ENCODE data around the gene GAL3ST2. TPM values are rescaled to one million over a fixed set of nuclear protein-coding genes. Genes with fewer than 3 reads are reported as not detected.

GAL3ST2 gene
- total RNA-seq, 2 experiments from 2014 or later, result 1.5 to 1.9 TPM

GRCh38 chr2:241775223-241776177 lies 1.1 kb upstream of the GAL3ST2 start:
- ChIA-PET POLR2A (no interaction called here), CTCF (no interaction called here)
- no peak for TF ChIP-seq CTCF (IDR thresholded peaks at IDR 0.05)
- Mint-ChIP-seq H3K27ac (no peak overlapping the region), H3K9me3 (no peaks in the 10 kb centered on the region), H3K4me1 (ENCODE audit: low read depth) (peaks cover 15% of the 10 kb centered on the region), H3K4me3 (no peak overlapping the region), H3K27me3 (no peaks in the 10 kb centered on the region), H3K36me3 (ENCODE audit: low read depth) (no peaks in the 10 kb centered on the region)
- no peak overlapping the region for H3K4me3 ChIP-seq (ENCODE audit: low read length)
- peaks cover 0 to 4% of the 10 kb centered on the region in 2 experiments for H3K27me3 ChIP-seq (ENCODE audit: control insufficient read depth in 1 of 2, insufficient read depth in 2 of 2, low read length in 2 of 2)
- intact Hi-C loops (cut with DNase I, micrococcal nuclease), result no loop called here
- no peaks in the 10 kb centered on the region for H3K9me3 ChIP-seq (ENCODE audit: control insufficient read depth in 1 of 2, insufficient read depth in 1 of 2, low read length in 2 of 2)
- no peak overlapping the region for H3K27ac ChIP-seq (ENCODE audit: low read depth in 1 of 2, low read length in 2 of 2)
- ATAC-seq (ENCODE audit: poor library complexity) (no peak), DNase-seq (no peak)
- peaks cover 17% of the 10 kb centered on the region for H3K4me1 ChIP-seq (ENCODE audit: insufficient read depth, low read length)
- no peaks in the 10 kb centered on the region for H3K36me3 ChIP-seq (ENCODE audit: insufficient read depth, low read length)

- no peaks in the 10 kb centered on the region for H3K27me3 Mint-ChIP-seq
- POLR2A ChIA-PET, result no interaction called here
- CTCF ChIA-PET, result no interaction called here
- H3K4me1 Mint-ChIP-seq (ENCODE audit: low read depth), result peaks cover 9% of the 10 kb centered on the region
- Histone ChIP-seq H3K27ac (ENCODE audit: low read depth in 1 of 2, low read length in 2 of 2) (no peak overlapping the region), H3K27me3 (ENCODE audit: control insufficient read depth in 1 of 2, insufficient read depth in 2 of 2, low read length in 2 of 2) (peaks cover 0 to 4% of the 10 kb centered on the region in 2 experiments), H3K36me3 (ENCODE audit: insufficient read depth, low read length) (no peaks in the 10 kb centered on the region), H3K4me3 (ENCODE audit: low read length) (no peak overlapping the region), H3K9me3 (ENCODE audit: control insufficient read depth in 1 of 2, insufficient read depth in 1 of 2, low read length in 2 of 2) (peaks cover 0 to 6% of the 10 kb centered on the region in 2 experiments), H3K4me1 (ENCODE audit: insufficient read depth, low read length) (peaks cover 9% of the 10 kb centered on the region)
- no peak for DNase-seq
- no peak for ATAC-seq (ENCODE audit: poor library complexity)
- H3K27ac Mint-ChIP-seq, result no peak overlapping the region
- no peaks in the 10 kb centered on the region for H3K36me3 Mint-ChIP-seq (ENCODE audit: low read depth)
- H3K4me3 Mint-ChIP-seq, result no peak overlapping the region
- peaks cover 3% of the 10 kb centered on the region for H3K9me3 Mint-ChIP-seq
- TF ChIP-seq CTCF (IDR thresholded peaks at IDR 0.05), result no peak
- intact Hi-C loops (cut with DNase I, micrococcal nuclease), result no loop called here
These were observed 606 bp downstream of the GAL3ST2 start for GRCh38 chr2:241777170-241777685.

GRCh38 chr2:241777686-241778627 lies 1.3 kb downstream of the GAL3ST2 start:
- H3K4me3 ChIP-seq (ENCODE audit: low read length), result no peak overlapping the region
- DNase-seq (peak in 1 of 14 experiments; percentile 29), ATAC-seq (ENCODE audit: poor library complexity) (no peak)
- Mint-ChIP-seq H3K9me3 (peaks cover 3% of the 10 kb centered on the region), H3K36me3 (ENCODE audit: low read depth) (no peaks in the 10 kb centered on the region), H3K27me3 (no peaks in the 10 kb centered on the region), H3K4me3 (no peak overlapping the region), H3K27ac (no peak overlapping the region), H3K4me1 (ENCODE audit: low read depth) (peaks cover 1% of the 10 kb centered on the region)
- peaks cover 3% of the 10 kb centered on the region for H3K4me1 ChIP-seq (ENCODE audit: insufficient read depth, low read length)
- peaks cover 0 to 6% of the 10 kb centered on the region in 2 experiments for H3K9me3 ChIP-seq (ENCODE audit: control insufficient read depth in 1 of 2, insufficient read depth in 1 of 2, low read length in 2 of 2)
- CTCF ChIA-PET, result no interaction called here
- H3K36me3 ChIP-seq (ENCODE audit: insufficient read depth, low read length), result no peaks in the 10 kb centered on the region
- H3K27ac ChIP-seq (ENCODE audit: low read depth in 1 of 2, low read length in 2 of 2), result no peak overlapping the region
- no peak for TF ChIP-seq CTCF (IDR thresholded peaks at IDR 0.05)
- POLR2A ChIA-PET, result no interaction called here
- H3K27me3 ChIP-seq (ENCODE audit: control insufficient read depth in 1 of 2, insufficient read depth in 2 of 2, low read length in 2 of 2), result peaks cover 0 to 4% of the 10 kb centered on the region in 2 experiments
- intact Hi-C loops (cut with DNase I, micrococcal nuclease), result no loop called here
